NB4 (cell line): ENCODE measurements around the gene LYSMD1.

Source experiments
- DNase-seq: peaks from one replicate; pipeline ENCODE4 v3.0.0; 2010; ENCODE audit warnings: low read depth
- H3K4me3 ChIP-seq: one replicate; pipeline ENCODE4 v1.5.1; 2011; ENCODE audit warnings: mild to moderate bottlenecking, low read depth, low read length, moderate library complexity
- CTCF ChIP-seq: IDR thresholded peaks from one replicate; pipeline ENCODE4 v1.5.1; 2012; ENCODE audit warnings: low read depth, low read length
- MAX ChIP-seq: IDR thresholded peaks from 2 replicates; pipeline ENCODE4 v1.6.1; 2011; ENCODE audit warnings: low read depth, low read length
- MYC ChIP-seq: IDR thresholded peaks from 2 replicates; pipeline ENCODE4 v1.6.1; 2011; ENCODE audit warnings: low read depth, low read length
- POLR2A ChIP-seq: IDR thresholded peaks from 2 replicates; pipeline ENCODE4 v1.6.1; 2011; ENCODE audit warnings: mild to moderate bottlenecking; ENCODE audit not compliant: insufficient read length; ENCODE audit errors: extremely low read depth

Gene LYSMD1

GRCh38 chr1:151164732-151165280 is 896 bp downstream of the LYSMD1 start:
- peak overlapping the region; percentile 100 for H3K4me3 ChIP-seq
- no peak for TF ChIP-seq CTCF
- TF ChIP-seq MYC = no peak
- no peak for TF ChIP-seq MAX
- TF ChIP-seq POLR2A = no peak
- DNase-seq = no peak

- H3K4me3 ChIP-seq = peak overlapping the region; percentile 43
- TF ChIP-seq CTCF = no peak
- TF ChIP-seq MAX = no peak
- TF ChIP-seq MYC = no peak
- TF ChIP-seq POLR2A = no peak
- DNase-seq = peak; percentile 77
These were observed 6.3 kb downstream of the LYSMD1 start for GRCh38 chr1:151159373-151159772.

GRCh38 chr1:151158751-151159251 is 6.9 kb downstream of the LYSMD1 start:
- peak overlapping the region; percentile 43 for H3K4me3 ChIP-seq
- DNase-seq = peak; percentile 66
- TF ChIP-seq POLR2A (no peak), MAX (no peak), MYC (no peak), CTCF (no peak)

- TF ChIP-seq CTCF (no peak), MYC (no peak), MAX (no peak), POLR2A (no peak)
- H3K4me3 ChIP-seq = peak overlapping the region; percentile 43
- DNase-seq = peak; percentile 64
These were observed 7.4 kb downstream of the LYSMD1 start for GRCh38 chr1:151158326-151158725.

- H3K4me3 ChIP-seq = peak overlapping the region; percentile 93
- DNase-seq = peak; percentile 96
- peak; percentile 48 for TF ChIP-seq POLR2A
- TF ChIP-seq CTCF = no peak
- peak; percentile 94 for TF ChIP-seq MYC
- TF ChIP-seq MAX = peak; percentile 71
These were observed 8.6 kb downstream of the LYSMD1 start for GRCh38 chr1:151157067-151157531.
